Ishikawa (cell line): ENCODE results near the gene CCDC194.
A peak's percentile ranks its signal among the peaks of the same experiment; 100 is the strongest.

Source experiments
- CEBPB ChIP-seq: IDR thresholded peaks from 2 replicates; pipeline ENCODE4 v1.6.1; 2012
- CREB1 ChIP-seq: IDR thresholded peaks from 2 replicates; pipeline ENCODE4 v1.6.1; 2012; ENCODE audit warnings: low read depth
- EGR1 ChIP-seq: IDR thresholded peaks from 2 replicates; pipeline ENCODE4 v1.6.1; 2012
- EP300 ChIP-seq: IDR thresholded peaks from 2 replicates; pipeline ENCODE4 v1.6.1; 2012; ENCODE audit warnings: borderline replicate concordance
- FOXM1 ChIP-seq: IDR thresholded peaks from 2 replicates; pipeline ENCODE4 v1.6.1; 2012; ENCODE audit warnings: low read depth, borderline replicate concordance
- NFIC ChIP-seq: IDR thresholded peaks from 2 replicates; pipeline ENCODE4 v1.6.1; 2012
- RAD21 ChIP-seq: IDR thresholded peaks from 2 replicates; pipeline ENCODE4 v1.6.1; 2012; ENCODE audit warnings: low read depth
- TAF1 ChIP-seq: IDR thresholded peaks from 2 replicates; pipeline ENCODE4 v1.6.1; 2012; ENCODE audit warnings: low read depth, mild to moderate bottlenecking
- TCF12 ChIP-seq: IDR thresholded peaks from 2 replicates; pipeline ENCODE4 v1.6.1; 2012; ENCODE audit warnings: low read depth
- TEAD4 ChIP-seq: IDR thresholded peaks from 2 replicates; pipeline ENCODE4 v1.6.1; 2012
- YY1 ChIP-seq: IDR thresholded peaks from 2 replicates; pipeline ENCODE4 v1.6.1; 2012; ENCODE audit warnings: low read depth
- ZBTB7A ChIP-seq: IDR thresholded peaks from 2 replicates; pipeline ENCODE4 v1.6.1; 2012; ENCODE audit warnings: low read depth
- TF ChIP-seq, protein P1 (sequence below): IDR thresholded peaks from 2 replicates; pipeline ENCODE4 v1.6.1; 2012; ENCODE audit warnings: low read depth, mild to moderate bottlenecking
- TF ChIP-seq, protein P2 (sequence below): IDR thresholded peaks from 2 replicates; pipeline ENCODE4 v1.6.1; 2012
- TF ChIP-seq, protein P3 (sequence below): IDR thresholded peaks from 2 replicates; pipeline ENCODE4 v1.6.1; 2012

Gene CCDC194

DNA sequence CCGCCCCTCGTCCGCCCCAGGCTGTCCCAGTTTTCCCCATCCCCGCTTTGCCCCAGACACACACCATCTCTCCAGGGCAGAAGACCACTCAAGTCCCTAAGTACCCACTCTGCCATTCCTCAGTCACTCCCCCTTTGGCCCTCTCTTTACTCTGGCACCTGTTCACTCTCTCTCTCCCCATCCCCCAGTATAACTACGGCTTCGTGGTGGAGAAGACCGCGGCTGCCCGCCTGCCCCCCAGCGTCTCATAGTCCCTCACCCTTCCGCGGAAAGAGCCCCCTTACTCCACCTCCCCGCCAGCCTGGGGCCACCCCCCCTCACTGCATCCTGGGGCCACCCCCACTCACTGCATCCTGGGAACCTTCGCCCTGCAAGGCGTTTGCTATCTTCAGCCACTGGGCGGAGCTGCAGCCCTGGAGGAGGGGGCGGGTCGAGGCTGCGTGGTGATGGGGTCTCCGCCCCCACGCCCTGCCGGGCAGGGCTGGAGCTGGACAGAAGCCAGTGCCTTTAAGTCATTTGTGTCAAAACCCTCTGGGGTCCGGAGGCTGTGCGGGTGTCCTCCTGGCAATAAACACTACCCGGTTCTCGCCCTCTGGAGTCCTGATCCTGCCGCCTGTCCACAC, 30.9 kb upstream of the CCDC194 start:
- TF ChIP-seq FOXM1 (no peak), ZBTB7A (0 out of 2 replicates have a peak, but pooled peaks have one; percentile 47), TEAD4 (no peak), EP300 (no peak), TAF1 (no peak), CEBPB (no peak), CREB1 (no peak), NFIC (peak; percentile 65; the same call in 1 of the 2 replicates), RAD21 (peak; percentile 67), EGR1 (peak; percentile 76)
- TF ChIP-seq, protein P1, sequence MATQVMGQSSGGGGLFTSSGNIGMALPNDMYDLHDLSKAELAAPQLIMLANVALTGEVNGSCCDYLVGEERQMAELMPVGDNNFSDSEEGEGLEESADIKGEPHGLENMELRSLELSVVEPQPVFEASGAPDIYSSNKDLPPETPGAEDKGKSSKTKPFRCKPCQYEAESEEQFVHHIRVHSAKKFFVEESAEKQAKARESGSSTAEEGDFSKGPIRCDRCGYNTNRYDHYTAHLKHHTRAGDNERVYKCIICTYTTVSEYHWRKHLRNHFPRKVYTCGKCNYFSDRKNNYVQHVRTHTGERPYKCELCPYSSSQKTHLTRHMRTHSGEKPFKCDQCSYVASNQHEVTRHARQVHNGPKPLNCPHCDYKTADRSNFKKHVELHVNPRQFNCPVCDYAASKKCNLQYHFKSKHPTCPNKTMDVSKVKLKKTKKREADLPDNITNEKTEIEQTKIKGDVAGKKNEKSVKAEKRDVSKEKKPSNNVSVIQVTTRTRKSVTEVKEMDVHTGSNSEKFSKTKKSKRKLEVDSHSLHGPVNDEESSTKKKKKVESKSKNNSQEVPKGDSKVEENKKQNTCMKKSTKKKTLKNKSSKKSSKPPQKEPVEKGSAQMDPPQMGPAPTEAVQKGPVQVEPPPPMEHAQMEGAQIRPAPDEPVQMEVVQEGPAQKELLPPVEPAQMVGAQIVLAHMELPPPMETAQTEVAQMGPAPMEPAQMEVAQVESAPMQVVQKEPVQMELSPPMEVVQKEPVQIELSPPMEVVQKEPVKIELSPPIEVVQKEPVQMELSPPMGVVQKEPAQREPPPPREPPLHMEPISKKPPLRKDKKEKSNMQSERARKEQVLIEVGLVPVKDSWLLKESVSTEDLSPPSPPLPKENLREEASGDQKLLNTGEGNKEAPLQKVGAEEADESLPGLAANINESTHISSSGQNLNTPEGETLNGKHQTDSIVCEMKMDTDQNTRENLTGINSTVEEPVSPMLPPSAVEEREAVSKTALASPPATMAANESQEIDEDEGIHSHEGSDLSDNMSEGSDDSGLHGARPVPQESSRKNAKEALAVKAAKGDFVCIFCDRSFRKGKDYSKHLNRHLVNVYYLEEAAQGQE: no peak
- TF ChIP-seq, protein P2, sequence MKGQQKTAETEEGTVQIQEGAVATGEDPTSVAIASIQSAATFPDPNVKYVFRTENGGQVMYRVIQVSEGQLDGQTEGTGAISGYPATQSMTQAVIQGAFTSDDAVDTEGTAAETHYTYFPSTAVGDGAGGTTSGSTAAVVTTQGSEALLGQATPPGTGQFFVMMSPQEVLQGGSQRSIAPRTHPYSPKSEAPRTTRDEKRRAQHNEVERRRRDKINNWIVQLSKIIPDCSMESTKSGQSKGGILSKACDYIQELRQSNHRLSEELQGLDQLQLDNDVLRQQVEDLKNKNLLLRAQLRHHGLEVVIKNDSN: no peak

DNA sequence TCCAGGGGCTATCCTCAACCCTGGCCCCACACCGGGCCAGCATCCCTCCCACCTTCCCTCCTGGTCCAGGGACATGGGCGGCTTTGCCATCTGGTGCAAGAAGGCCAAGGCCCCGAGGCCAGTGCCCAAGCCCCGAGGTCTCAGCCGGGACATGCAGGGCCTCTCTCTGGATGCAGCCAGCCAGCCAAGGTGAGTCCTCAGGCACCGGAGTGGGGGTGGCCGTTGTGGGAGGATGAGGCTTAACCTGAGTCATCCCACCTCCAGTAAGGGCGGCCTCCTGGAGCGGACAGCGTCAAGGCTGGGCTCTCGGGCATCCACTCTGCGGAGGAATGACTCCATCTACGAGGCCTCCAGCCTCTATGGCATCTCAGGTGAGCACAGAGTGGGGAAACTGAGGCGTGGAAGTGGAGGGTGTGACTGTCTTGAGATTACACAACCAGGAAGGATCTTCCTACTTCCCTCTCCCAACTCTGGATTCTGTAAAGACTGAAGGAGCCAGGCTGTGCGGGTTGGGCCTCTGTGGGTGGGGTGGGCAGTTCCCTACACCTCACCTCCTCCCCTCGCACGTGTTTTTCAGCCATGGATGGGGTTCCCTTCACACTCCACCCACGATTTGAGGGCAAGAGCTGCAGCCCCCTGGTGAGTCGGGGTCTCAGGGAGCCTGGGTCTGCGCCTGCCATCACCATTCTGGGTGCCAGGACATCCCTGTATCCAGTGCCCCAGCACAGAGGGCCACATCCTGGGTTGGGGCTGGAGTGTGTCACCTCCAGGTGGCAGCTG, 29.6 kb upstream of the CCDC194 start:
- TF ChIP-seq CEBPB (no peak), EGR1 (no peak), EP300 (no peak), TAF1 (no peak), ZBTB7A (no peak), TCF12 (no peak), YY1 (no peak), RAD21 (no peak), FOXM1 (no peak), CREB1 (no peak), TEAD4 (no peak), NFIC (no peak)
- TF ChIP-seq, protein P3, sequence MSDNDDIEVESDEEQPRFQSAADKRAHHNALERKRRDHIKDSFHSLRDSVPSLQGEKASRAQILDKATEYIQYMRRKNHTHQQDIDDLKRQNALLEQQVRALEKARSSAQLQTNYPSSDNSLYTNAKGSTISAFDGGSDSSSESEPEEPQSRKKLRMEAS: no peak
- TF ChIP-seq, protein P1: no peak
- TF ChIP-seq, protein P2: no peak

DNA sequence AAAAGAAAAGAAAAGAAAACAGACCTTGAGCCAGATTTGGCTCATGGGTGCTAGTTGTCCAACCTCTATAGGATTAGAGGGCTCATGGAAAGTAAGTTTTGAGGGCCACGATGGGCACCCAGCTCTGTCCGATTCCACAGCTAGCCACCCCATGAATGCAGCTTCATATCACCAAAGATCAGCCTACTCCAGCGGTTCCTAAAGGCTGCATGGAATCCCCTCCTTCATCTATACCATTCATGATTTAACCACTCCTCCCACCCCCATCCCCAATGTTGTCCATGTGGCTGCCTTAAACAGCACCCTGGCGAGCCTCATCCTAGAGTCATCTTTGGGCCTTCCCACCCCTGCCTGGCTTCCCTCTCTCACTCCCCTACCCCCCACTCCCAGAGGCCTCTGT, 27.9 kb upstream of the CCDC194 start:
- no peak for TF ChIP-seq CREB1
- no peak for TF ChIP-seq NFIC
- no peak for TF ChIP-seq TCF12
- no peak for TF ChIP-seq EP300
- no peak for TF ChIP-seq CEBPB
- TF ChIP-seq TEAD4: no peak
- TF ChIP-seq, protein P1: no peak
- no peak for TF ChIP-seq ZBTB7A

DNA sequence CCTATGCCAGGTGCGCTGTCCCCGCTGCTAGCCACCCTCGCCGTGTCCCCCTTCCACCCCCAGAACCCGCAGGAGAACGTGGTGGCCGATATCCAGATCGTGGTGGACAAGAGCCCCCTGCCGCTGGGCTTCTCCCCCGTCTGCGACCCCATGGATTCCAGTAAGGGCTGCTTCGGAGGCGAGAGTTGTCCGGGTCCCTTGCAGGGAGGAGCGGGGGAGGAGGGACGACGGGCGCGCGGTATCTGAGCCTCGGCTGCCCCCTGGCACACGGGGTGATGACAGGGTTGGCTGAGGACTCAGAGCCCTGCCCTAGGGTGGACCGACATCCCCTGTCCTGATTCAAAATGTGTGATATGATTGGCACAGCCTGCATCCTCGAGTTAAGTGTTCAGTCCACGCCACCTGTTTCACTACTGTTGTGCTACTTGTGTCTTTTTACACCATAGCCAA, 26.5 kb upstream of the CCDC194 start:
- TF ChIP-seq, protein P1: no peak
- TF ChIP-seq, protein P3: no peak
- TF ChIP-seq FOXM1 (no peak), CREB1 (no peak), EGR1 (no peak), RAD21 (no peak), TCF12 (no peak), EP300 (no peak), YY1 (no peak), TAF1 (no peak), CEBPB (no peak), ZBTB7A (no peak)
- TF ChIP-seq, protein P2: no peak
